HEK293 (cell line): Measurements from ENCODE around the gene ALOX15B.

Source experiments
- CTCF ChIP-seq: fragments of 450-650 bp; formaldehyde crosslinking; IDR thresholded peaks from 2 replicates; pipeline ENCODE4 v1.5.1; 2016; ENCODE audit warnings: missing biosample characterization, missing genetic modification characterization
- GLI2 ChIP-seq: fragments of 450-650 bp; formaldehyde crosslinking; IDR thresholded peaks from 2 replicates; pipeline ENCODE4; 2017; ENCODE audit warnings: missing biosample characterization, missing genetic modification characterization, low read depth, borderline replicate concordance
- GLIS2 ChIP-seq: fragments of 450-650 bp; formaldehyde crosslinking; IDR thresholded peaks from 2 replicates; pipeline ENCODE4 v1.5.1; 2016; ENCODE audit warnings: missing biosample characterization, missing genetic modification characterization
- HIC1 ChIP-seq: fragments of 450-650 bp; formaldehyde crosslinking; IDR thresholded peaks from 2 replicates; pipeline ENCODE4 v1.5.1; 2016; ENCODE audit warnings: missing biosample characterization, missing genetic modification characterization
- IKZF3 ChIP-seq: fragments of 450-650 bp; IDR thresholded peaks from 2 replicates; pipeline ENCODE4 v1.5.0; 2018; ENCODE audit warnings: missing biosample characterization, mild to moderate bottlenecking, missing genetic modification characterization, moderate library complexity
- KLF1 ChIP-seq: fragments of 450-650 bp; formaldehyde crosslinking; IDR thresholded peaks from 2 replicates; pipeline ENCODE4 v1.5.1; 2016; ENCODE audit warnings: missing biosample characterization, missing genetic modification characterization
- RBAK ChIP-seq: fragments of 450-650 bp; formaldehyde crosslinking; IDR thresholded peaks from 2 replicates; pipeline ENCODE4 v1.5.1; 2016; ENCODE audit warnings: missing biosample characterization, missing genetic modification characterization
- ZBTB17 ChIP-seq: fragments of 450-650 bp; formaldehyde crosslinking; IDR thresholded peaks from 2 replicates; pipeline ENCODE4 v1.5.1; 2016; ENCODE audit warnings: missing biosample characterization, missing genetic modification characterization
- ZIC2 ChIP-seq: fragments of 450-650 bp; formaldehyde crosslinking; IDR thresholded peaks from 2 replicates; pipeline ENCODE4 v1.5.1; 2016; ENCODE audit warnings: missing biosample characterization, missing genetic modification characterization
- ZNF146 ChIP-seq: fragments of 450-650 bp; formaldehyde crosslinking; IDR thresholded peaks from 2 replicates; pipeline ENCODE4 v1.5.1; 2016; ENCODE audit warnings: missing biosample characterization, missing genetic modification characterization
- ZNF19 ChIP-seq: fragments of 450-650 bp; formaldehyde crosslinking; IDR thresholded peaks from 2 replicates; pipeline ENCODE4; 2016; ENCODE audit warnings: missing biosample characterization, missing genetic modification characterization, low read depth
- ZNF214 ChIP-seq: fragments of 450-650 bp; formaldehyde crosslinking; IDR thresholded peaks from 2 replicates; pipeline ENCODE4 v1.5.1; 2017; ENCODE audit warnings: missing biosample characterization, mild to moderate bottlenecking, missing genetic modification characterization, borderline replicate concordance
- ZNF280D ChIP-seq: fragments of 450-650 bp; formaldehyde crosslinking; IDR thresholded peaks from 2 replicates; pipeline ENCODE4 v1.5.1; 2016; ENCODE audit warnings: missing biosample characterization, missing genetic modification characterization
- ZNF335 ChIP-seq: fragments of 450-650 bp; formaldehyde crosslinking; conservative IDR thresholded peaks from 2 replicates; pipeline ENCODE4 v1.5.1; 2016; ENCODE audit warnings: missing biosample characterization, missing genetic modification characterization
- ZNF544 ChIP-seq: fragments of 450-650 bp; formaldehyde crosslinking; IDR thresholded peaks from 2 replicates; pipeline ENCODE4 v1.5.0; 2017; ENCODE audit warnings: missing biosample characterization, missing genetic modification characterization
- ZNF560 ChIP-seq: fragments of 450-650 bp; formaldehyde crosslinking; IDR thresholded peaks from 2 replicates; pipeline ENCODE4 v1.5.1; 2017; ENCODE audit warnings: missing biosample characterization, missing genetic modification characterization, borderline replicate concordance
- ZNF580 ChIP-seq: fragments of 450-650 bp; formaldehyde crosslinking; IDR thresholded peaks from 2 replicates; pipeline ENCODE4 v1.5.1; 2016; ENCODE audit warnings: missing biosample characterization, missing genetic modification characterization
- ZNF629 ChIP-seq: fragments of 450-650 bp; formaldehyde crosslinking; IDR thresholded peaks from 2 replicates; pipeline ENCODE4 v1.5.1; 2017; ENCODE audit warnings: missing biosample characterization, missing genetic modification characterization
- ZNF664 ChIP-seq: fragments of 450-650 bp; formaldehyde crosslinking; IDR thresholded peaks from 2 replicates; pipeline ENCODE4 v1.5.1; 2016; ENCODE audit warnings: missing biosample characterization, missing genetic modification characterization
- TF ChIP-seq, protein P1 (sequence below): fragments of 450-650 bp; formaldehyde crosslinking; IDR thresholded peaks from 2 replicates; pipeline ENCODE4 v1.5.1; 2016; ENCODE audit warnings: missing biosample characterization, missing genetic modification characterization
- TF ChIP-seq, protein P2 (sequence below): fragments of 450-650 bp; formaldehyde crosslinking; IDR thresholded peaks from 2 replicates; pipeline ENCODE4 v1.5.1; 2016; ENCODE audit warnings: missing biosample characterization, missing genetic modification characterization
- TF ChIP-seq, protein P3 (sequence below): fragments of 450-650 bp; formaldehyde crosslinking; IDR thresholded peaks from 2 replicates; pipeline ENCODE4 v1.5.1; 2016; ENCODE audit warnings: missing biosample characterization, missing genetic modification characterization
- TF ChIP-seq, protein P4 (sequence below): fragments of 450-650 bp; formaldehyde crosslinking; IDR thresholded peaks from 2 replicates; pipeline ENCODE4 v1.5.1; 2016; ENCODE audit warnings: missing biosample characterization, missing genetic modification characterization

The ALOX15B gene

DNA sequence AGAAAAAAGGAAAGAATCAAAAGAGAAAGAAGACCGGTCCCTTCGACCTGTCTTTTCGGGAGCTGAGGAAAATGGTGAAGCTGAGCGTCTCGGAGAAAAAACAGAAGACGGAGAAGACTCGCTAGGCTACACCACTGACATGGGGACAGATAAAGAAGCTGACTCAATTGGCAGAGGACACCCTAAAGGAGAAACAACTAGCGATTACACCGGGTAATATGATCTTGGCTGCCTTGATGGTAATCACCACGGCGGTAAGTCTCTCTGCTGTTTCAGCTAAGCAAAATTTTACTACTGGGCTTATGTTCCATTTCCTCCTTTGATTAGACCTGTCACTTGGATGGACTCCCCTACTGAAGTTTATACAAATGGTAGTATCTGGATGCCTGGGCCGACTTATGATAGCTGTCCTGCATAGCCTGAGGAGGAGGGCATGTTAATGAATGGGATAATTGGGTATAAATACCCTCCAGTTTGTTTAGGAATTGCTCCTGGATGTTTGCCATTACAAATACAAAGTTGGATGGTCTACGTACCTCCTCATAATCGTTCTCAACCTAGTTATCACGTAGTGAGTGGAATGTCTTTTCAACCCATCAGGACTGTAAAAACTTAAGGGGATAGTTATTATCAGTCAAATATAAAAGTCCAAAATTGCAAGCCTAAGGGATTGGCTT, 24.1 kb downstream of the ALOX15B start (continued):
- no peak for TF ChIP-seq ZNF146 (tag by site-specific recombination)
- no peak for TF ChIP-seq GLI2
- peak; percentile 54 for TF ChIP-seq ZNF335 (tag by site-specific recombination)
- TF ChIP-seq ZBTB17: peak; percentile 54
- TF ChIP-seq GLIS2 (tag by site-specific recombination): no peak
- TF ChIP-seq, protein P1, sequence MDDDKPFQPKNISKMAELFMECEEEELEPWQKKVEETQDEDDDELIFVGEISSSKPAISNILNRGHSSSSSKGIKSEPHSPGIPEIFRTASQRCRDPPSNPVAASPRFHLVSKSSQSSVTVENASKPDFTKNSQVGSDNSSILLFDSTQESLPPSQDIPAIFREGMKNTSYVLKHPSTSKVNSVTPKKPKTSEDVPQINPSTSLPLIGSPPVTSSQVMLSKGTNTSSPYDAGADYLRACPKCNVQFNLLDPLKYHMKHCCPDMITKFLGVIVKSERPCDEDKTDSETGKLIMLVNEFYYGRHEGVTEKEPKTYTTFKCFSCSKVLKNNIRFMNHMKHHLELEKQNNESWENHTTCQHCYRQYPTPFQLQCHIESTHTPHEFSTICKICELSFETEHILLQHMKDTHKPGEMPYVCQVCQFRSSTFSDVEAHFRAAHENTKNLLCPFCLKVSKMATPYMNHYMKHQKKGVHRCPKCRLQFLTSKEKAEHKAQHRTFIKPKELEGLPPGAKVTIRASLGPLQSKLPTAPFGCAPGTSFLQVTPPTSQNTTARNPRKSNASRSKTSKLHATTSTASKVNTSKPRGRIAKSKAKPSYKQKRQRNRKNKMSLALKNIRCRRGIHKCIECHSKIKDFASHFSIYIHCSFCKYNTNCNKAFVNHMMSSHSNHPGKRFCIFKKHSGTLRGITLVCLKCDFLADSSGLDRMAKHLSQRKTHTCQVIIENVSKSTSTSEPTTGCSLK: no peak
- no peak for TF ChIP-seq CTCF (tag by site-specific recombination)
- TF ChIP-seq, protein P2, sequence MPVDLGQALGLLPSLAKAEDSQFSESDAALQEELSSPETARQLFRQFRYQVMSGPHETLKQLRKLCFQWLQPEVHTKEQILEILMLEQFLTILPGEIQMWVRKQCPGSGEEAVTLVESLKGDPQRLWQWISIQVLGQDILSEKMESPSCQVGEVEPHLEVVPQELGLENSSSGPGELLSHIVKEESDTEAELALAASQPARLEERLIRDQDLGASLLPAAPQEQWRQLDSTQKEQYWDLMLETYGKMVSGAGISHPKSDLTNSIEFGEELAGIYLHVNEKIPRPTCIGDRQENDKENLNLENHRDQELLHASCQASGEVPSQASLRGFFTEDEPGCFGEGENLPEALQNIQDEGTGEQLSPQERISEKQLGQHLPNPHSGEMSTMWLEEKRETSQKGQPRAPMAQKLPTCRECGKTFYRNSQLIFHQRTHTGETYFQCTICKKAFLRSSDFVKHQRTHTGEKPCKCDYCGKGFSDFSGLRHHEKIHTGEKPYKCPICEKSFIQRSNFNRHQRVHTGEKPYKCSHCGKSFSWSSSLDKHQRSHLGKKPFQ: no peak
- TF ChIP-seq ZNF544 (tag by site-specific recombination): no peak
- TF ChIP-seq, protein P3, sequence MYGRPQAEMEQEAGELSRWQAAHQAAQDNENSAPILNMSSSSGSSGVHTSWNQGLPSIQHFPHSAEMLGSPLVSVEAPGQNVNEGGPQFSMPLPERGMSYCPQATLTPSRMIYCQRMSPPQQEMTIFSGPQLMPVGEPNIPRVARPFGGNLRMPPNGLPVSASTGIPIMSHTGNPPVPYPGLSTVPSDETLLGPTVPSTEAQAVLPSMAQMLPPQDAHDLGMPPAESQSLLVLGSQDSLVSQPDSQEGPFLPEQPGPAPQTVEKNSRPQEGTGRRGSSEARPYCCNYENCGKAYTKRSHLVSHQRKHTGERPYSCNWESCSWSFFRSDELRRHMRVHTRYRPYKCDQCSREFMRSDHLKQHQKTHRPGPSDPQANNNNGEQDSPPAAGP: peak; percentile 30; the same call in 1 of the 2 replicates
- 0 out of 2 replicates have a peak, but pooled peaks have one; percentile 62 for TF ChIP-seq ZNF580 (tag by site-specific recombination)
- TF ChIP-seq ZIC2 (tag by site-specific recombination): no peak
- no peak for TF ChIP-seq ZNF19 (tag by site-specific recombination)
- TF ChIP-seq IKZF3 (tag by site-specific recombination): peak; percentile 83
- TF ChIP-seq ZNF629 (tag by site-specific recombination): peak; percentile 66
- TF ChIP-seq, protein P4, sequence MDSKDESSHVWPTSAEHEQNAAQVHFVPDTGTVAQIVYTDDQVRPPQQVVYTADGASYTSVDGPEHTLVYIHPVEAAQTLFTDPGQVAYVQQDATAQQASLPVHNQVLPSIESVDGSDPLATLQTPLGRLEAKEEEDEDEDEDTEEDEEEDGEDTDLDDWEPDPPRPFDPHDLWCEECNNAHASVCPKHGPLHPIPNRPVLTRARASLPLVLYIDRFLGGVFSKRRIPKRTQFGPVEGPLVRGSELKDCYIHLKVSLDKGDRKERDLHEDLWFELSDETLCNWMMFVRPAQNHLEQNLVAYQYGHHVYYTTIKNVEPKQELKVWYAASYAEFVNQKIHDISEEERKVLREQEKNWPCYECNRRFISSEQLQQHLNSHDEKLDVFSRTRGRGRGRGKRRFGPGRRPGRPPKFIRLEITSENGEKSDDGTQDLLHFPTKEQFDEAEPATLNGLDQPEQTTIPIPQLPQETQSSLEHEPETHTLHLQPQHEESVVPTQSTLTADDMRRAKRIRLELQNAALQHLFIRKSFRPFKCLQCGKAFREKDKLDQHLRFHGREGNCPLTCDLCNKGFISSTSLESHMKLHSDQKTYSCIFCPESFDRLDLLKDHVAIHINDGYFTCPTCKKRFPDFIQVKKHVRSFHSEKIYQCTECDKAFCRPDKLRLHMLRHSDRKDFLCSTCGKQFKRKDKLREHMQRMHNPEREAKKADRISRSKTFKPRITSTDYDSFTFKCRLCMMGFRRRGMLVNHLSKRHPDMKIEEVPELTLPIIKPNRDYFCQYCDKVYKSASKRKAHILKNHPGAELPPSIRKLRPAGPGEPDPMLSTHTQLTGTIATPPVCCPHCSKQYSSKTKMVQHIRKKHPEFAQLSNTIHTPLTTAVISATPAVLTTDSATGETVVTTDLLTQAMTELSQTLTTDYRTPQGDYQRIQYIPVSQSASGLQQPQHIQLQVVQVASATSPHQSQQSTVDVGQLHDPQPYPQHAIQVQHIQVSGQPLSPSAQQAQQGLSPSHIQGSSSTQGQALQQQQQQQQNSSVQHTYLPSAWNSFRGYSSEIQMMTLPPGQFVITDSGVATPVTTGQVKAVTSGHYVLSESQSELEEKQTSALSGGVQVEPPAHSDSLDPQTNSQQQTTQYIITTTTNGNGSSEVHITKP (tag by site-specific recombination): peak; percentile 99
- no peak for TF ChIP-seq ZNF280D
- TF ChIP-seq ZNF664 (tag by site-specific recombination): no peak
- TF ChIP-seq KLF1 (tag by site-specific recombination): no peak
- TF ChIP-seq HIC1 (tag by site-specific recombination): no peak
- no peak for TF ChIP-seq RBAK
- no peak for TF ChIP-seq ZNF214 (tag by site-specific recombination)
- TF ChIP-seq ZNF560: no peak
